HG03354 (cell line): ENCODE results near the gene CWC27.

Source experiments
- ATAC-seq: cut with Tn5 transposase; IDR thresholded peaks from one replicate; pipeline ENCODE4 v1.9.1; 2021; ENCODE audit warnings: mild to moderate bottlenecking; ENCODE audit not compliant: unreplicated experiment, poor library complexity, severe bottlenecking

CWC27 gene

DNA sequence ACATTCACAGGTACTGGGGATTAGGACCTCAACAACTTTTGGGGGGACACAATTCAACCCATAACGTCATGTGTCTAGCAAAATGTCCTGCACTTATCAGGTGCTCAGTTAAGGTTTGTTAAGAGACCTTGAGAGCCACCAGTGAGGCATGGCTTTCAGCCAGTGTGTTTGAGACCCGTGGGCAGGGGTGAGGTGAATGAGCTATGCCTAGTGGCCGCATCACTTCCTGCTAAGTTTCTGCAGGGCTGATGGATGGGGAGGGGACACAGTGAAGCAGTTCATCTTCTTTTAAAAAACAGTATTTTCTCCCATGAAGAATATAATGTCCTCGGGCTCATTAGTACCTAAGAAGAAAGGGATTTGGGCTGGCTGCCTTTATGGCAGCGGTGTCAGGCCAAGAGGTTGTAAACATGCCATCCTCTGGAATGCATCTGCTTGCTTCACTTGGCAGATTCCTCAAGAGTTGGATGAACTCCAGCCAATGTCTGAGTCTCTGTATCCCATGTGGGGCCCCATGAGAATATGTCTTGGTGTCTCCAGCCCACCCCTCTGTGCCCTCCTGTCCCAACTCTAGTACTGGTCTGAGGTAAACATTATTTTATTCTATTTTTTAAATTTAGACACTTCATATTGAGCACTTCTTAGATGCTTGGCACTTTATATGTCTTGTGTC is 282.2 kb downstream of the CWC27 start:
- no peak for ATAC-seq

DNA sequence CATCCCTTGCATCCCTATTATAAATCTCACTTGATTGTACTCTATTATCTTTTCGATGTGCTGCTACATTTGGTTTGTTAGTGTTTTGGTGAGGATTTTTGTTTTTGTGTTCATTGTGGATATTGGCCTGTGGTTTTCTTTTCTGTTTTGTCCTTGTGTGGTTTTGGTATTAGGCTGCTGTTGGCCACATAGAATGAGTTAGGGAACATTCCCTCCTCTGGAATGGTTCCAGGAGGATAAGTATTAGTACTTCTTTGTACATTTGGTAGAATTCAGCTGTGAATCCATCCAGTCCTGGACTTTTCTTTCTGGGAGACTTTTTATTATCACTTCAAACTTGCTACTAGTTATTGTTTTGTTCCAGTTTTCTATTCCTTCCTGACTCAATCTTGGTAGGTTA is 287.2 kb downstream of the CWC27 start:
- no peak for ATAC-seq

DNA sequence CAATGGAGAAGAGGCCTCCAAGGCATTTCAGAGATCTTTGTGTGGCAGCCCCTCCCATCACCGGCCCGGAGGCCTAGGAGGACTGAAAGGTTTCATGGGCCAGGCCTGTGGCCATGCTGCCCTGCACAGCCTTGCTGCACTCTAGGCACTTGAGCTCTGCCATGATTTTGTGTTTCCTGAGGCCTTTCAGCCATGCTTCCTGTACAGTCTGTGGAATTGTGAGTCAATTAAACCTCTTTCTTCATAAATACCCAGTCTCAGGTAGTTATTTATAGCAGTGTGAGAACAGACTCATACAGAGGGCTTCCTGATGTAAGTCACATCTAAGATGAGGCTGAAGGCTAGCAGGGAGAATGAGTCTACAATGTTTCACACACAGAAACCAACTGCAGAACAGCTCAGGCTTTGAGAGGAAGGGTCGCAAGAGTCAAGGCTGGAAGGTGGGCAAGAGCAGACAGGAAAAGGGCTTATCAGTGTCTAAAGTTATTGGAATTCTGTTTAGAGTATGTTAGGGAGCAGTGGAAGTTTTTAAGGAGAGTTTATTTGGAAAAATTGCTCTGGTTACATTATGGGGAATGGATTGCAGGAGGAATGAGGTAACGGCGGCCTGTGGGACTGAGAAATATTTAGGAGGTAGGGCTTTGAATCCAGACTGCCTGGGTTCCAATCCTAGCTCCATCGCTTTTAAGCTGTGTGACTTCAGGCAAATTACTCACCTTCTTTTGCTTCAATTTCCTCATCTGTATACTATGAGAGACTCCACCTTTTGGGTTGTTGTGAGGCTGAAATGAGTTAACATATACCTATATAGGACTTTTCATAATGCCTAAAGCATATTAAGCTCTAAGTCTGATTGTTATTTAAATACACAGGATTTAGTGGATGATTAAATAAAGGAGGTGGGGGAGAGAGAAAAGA is 291.2 kb downstream of the CWC27 start:
- no peak for ATAC-seq

DNA sequence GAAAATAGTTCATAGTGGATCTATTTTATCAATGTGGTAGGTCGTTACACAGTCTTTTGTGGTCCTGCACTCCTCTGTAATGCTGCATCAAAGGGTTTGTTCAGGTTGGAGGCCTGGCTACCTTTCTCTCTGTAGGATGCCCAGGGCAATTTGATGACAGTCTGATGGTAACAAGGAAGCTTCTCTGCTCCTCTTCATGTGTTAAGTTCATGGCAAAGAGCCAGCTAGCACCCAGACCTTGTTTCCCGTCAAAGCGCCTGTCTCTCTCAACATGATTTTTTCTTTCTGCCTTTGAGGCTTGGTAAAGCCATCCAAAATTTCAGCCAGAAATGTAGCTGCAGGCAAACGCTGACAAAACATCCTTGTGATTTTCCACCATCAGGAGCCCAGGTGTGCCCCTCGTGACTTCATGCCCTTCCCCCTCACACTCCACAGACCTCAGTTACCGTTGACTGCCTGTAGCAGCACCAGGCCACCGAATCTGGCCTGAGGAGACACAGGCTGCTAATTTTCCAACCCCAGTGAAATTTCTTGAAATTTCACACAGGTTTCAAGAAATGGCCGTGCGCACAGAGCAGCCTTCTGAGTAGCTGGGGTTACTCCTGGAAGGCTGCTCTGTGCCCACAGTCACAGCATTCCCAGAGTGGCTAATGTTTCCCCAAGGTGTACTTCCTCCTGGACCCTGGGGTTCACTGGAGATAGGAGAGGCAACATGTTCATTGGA is 292.7 kb downstream of the CWC27 start:
- ATAC-seq = peak; percentile 79

DNA sequence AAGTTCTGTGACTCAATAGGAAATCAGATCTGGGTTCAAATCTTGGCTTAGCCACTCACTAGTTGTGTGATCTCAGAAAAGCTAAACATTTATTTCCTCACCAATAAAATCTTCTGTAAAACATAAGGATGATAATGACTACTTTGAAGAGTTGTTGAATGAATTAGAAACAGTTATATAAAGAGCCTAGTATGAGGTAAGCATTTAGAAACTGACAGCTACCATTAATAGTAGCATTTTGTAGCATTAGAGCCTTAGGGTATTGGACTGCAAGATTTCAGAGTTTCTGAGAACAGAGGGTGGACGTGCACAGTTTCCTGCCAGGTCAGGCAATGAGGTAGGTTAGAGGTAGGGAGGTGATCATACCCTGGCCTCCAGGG is 293.2 kb downstream of the CWC27 start:
- peak; percentile 40 for ATAC-seq

DNA sequence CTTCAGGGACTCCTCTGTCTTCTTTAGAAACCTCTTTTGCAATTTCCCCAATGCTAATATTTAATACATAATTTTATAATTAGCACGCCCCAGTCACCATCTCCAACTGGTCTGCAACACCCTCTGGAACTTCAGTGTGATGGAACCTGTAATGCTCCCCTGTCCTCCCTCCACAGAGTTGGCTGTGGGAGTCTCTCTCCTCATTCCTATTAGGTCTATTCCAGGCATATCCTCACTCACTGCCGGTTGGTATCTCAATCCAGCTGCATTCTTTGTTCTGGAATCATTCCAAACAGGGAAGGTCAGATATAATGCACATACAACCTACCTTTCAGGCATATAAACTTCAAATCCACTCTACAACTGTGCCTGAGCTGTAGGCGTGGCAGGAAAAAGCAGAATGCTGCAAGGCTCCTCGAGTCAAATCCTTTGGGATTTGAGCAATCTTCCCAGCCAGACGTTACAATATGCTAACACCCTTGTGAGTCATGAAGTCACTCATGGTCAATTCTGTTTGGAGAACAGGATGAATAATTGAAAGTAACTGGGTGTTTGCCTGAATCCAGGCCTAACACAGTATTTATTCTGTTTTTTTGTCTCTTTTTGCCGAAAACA is 293.8 kb downstream of the CWC27 start:
- ATAC-seq = no peak

DNA sequence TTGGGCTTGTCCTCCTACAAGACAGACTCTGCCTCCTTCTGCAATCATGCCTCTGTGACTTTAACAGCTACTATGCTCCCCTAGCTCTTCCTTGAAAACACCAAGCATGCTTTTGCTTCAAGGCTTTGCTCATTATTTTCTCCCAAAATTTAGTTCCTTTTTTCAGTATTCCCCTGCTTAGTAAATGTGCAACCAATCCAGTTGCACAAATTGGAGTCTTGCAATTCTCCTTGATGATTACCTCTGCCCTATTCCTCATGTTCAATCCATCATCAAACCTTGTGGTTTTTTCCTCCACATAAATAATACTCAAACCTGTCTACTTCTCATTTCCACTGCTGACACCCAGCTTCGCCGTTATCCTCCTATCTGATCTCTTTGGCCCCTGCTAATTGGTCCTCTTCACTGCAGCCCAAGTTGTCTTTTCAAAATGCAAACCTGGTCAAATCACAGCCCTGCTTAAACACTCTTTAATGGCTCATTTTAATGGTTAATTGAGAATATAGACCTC is 296.3 kb downstream of the CWC27 start:
- ATAC-seq = no peak

DNA sequence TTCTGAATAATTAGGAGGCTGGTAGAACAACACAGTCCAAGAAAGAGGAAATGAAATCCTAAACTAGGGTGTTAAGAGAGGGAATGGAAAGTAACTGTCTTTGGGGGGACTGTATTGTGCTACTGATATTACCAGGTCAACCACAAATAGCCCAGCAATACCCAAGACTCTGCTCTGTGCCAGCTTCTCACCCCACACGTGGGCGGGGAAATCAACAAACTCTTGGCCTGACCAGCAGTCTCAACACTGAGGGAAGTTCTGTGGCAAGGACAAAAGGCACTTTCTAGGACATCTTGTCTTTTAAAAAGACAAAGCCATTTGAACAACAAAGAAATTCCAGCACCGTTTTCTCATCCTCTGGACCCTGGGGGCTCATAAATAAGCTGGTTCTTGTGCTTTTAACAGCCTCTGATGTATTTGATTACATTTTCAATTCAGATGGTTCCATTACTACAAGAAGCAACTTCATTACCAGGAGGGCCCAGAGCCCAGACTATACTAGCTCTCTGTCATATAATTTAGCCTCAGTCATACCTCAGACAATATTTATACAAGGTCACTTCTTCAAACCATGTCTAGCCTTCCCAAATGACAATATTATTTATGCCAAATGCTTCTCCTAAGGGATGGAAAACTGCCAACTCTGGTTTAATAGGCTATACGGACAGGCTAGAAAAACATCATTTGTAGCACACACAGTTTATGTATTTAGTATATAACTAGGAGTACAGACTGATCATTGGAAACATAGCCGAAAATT is 297.8 kb downstream of the CWC27 start:
- ATAC-seq = peak; percentile 61

DNA sequence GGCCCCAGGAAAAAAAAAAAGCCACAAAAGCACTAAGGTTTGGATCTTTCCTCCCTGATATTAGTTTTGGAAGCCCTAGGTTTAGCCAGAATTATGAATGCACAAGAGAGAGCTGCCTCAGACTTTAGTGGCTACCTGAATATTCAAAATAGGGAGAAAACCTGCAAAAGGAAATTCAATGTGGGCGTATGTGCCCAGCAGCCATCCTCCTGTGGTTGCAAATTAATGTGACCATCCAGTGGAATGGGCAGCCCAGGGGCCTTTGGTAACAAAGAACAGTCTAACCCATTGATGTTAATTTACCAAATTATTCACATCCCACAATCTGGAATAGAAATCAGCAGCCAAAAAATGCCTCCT is 298.4 kb downstream of the CWC27 start:
- no peak for ATAC-seq
